HG03280 (cell line): ENCODE data around the gene ANKS1A.

ENCODE experiments used
- ATAC-seq: cut with Tn5 transposase; IDR thresholded peaks from one replicate; pipeline ENCODE4 v1.9.1; 2021; ENCODE audit warnings: mild to moderate bottlenecking, moderate library complexity; ENCODE audit not compliant: unreplicated experiment

The ANKS1A gene

DNA sequence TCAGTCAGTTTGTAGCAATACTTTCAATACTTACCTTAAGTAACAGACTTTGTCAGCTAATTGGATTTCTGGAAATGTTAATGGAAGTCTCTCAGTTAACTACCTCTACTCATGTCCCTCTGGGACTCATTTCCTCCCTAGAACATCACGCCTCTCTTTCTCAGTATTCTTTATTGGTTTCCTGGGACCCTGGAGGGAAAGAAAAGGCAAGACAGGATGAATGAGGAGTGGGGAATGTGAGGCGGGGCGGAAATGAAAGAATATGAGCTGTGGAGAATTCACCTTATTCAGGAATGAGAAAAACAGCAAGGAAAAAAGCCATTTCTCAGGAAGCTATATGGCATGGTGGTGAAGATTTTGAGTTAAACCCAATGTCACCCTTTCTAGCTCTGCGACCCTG, 62.7 kb downstream of the ANKS1A start:
- ATAC-seq: no peak

DNA sequence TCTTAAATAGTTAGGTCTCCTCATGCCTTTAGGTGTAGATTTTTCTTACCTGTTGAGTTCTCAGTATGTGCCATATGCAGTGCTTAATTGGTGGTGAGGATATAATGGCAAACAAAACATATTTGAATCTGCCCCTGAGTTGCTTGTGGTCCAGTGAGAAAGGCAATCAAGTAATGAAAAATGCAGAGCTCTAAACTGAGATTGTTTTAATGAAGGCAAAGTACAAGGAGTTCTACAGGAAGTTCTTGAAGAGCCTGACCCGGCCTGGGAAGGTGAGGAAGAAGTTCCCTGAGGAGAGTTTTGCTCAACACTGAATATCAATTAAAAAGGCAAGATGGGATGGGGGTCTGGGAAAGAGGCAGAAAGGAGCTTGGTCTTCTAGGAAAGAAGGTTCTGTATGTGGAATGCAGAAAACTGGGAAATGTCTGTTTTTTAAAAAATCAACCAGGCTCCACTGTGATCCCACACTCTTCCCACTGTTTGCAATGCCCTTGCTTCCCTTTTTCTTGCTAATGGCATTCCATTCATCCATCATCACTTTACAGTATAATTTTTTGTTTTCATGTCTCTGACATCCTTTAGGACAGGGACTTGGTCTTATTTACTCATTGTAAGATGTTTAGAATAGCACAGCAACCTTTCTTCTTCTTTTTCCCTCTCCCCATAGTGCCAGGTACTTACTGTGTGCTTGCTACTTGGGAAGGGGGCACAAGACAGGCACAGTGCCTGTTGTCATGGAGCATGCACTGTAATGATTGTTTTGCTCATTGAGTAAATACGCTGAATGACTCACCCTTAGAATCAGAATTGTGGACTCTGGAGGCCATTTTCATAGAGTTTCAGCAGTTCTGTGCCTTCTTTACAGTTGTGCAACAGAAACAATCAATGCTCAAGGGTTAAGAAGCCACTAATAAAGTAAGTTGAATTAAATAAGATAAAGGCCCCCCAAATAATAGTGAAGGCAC, 64.3 kb downstream of the ANKS1A start:
- no peak for ATAC-seq

DNA sequence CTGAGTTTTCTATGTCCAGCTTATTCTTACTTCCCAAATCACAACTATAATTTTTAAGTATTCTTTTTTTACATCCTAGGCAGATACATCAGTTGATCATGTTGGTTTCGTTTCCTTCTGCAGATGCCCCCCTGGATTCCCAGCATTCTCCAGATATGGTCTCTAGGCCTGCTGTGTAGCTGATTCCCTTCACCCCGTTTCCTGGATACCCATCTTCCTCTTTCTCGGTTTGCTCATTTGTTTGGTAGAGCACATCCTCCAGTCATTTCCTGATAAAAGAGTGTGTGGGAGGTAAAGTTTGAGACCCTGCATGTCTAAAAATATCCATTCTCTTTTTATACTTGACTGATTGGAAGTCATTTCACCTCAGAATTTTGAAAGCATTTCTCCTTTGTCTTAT, 66.4 kb downstream of the ANKS1A start:
- ATAC-seq: no peak

DNA sequence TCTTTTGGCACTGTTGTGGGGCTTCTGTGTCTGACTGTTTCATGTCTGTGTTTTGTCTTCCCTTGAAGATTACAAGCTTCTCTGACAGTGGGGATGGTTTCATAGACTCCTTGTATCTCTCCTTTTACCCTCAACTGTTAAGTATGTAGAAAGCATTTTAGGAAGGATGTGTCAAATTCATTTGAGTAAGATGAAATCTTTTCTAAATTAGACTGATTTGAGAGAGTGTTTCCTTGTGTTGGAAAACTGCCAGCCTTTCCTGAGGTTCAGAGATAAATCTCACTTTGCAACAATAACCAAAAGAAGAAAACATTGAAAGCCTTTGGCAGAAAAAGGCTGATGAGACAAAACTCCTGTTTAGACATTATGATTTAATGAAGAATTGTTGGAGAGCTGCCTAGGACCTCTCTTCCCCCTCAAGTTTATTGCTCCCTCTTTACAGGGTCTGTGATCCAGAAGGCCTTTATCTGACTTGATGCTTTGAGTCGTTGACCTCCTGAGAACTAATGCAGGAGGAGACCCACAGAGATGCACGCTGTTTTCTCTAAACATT, 68.3 kb downstream of the ANKS1A start:
- ATAC-seq: no peak

DNA sequence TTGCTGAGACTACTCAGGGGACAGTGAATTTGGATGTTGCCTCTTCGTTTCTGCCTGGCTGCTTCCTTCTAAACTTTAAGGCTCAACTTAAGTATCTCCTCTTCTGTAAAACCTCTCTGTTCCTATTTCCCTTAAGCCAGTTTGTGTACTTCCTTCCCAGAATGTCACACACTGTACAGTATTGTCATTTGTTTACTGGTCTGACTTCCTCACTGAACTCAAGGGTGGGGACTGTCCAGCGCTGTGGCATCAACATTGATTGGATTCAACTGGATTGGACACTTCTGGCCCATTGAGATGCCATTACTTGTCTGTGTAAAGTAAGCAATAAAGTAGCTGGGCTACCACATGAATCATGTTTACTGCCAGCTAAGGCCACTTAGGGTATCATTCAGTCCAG, 69.7 kb downstream of the ANKS1A start:
- no peak for ATAC-seq

DNA sequence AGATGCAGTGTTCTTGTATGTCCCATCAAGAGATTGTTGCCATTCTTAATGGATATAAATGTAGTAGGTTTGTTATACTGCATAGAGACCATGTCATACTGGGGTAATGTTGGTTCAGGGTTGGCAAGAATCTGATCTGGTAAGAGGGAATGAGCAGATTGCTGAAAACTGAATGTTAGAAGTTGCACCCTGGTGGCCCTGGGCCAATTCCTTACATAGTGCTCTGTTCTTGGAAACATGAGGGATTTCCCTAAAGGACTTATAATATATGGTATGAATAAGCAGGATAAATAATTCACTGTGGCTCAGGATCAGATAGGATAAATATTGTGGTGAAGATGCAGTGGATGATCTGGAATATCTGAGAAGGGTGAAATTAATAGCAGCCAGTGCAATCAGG, 70.2 kb downstream of the ANKS1A start:
- ATAC-seq: no peak

DNA sequence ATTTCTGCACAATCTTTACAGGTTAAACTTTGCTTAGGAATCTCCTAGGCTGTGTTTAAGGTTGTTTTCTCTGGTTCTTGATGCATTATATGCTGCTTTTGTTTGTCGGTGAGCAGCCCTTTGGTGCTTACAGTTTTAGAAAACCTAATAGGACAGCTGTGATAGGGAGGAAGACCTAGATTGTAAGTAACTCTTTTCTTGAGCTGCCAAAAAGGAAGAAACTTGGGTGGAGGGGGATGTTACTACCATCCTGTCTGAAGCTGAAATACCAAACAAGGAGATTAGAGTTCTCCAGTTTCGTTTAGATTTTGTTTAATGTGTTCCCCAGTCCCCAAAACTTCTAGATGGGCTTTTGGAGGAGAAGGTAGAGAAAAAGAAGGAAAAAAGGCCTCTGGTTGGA, 72.0 kb downstream of the ANKS1A start:
- no peak for ATAC-seq

DNA sequence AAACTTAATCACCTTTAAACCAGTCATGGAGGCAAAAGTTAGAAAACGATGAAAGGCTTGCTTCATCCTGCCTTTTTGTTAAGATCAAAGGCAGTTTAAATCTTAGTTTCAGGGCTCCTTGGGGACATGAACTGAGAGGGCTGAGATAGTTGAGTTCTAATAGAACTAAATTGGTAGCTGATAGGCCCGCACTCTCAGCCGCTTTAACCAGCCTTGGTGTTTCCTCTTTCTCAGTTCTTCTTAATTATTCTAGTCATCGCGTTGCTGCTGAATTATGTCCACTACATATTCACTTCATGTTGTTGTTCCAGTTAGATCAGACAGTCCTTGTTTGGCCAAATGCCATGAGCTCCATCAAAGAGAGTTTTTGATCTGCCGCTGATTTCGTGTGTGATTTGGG, 72.5 kb downstream of the ANKS1A start:
- ATAC-seq: no peak

DNA sequence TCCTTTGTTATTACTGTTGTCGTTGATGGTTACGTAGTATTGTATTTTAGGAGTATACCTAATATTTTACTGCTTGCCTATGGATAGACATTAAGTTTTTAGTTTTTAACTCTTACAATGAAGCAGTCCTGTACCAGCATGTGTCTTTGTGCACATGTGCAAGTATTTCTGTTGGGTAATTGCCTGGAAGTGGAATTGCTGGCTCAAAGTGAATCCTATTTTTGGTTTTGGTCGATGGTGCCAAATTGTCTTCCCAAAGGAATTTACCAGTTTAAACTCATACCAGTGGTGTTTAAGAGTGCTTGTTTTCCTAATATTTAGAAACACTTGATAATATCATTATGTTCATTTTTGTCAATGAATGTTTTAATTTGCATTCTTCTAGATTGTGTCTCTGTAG, 75.5 kb downstream of the ANKS1A start:
- ATAC-seq: no peak

DNA sequence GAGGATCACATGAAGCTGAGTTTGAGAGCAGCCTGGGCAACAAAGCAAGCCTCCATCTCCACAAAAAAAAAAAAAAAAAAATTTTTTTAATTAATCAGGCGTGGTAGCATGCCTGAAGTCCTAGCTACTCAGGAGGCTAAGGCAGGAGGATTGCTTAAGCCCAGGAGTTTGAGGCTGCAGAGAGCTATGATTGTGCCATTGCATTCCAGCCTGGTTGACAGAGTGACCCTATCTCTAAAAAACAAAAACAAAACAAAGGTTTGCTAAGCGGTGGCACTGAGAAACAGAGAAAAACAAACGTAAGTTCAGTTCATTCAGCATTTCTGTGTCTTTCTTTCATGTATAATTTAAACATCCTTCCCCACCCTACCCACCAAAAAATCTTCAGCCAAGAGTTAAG, 78.4 kb downstream of the ANKS1A start:
- ATAC-seq: no peak

DNA sequence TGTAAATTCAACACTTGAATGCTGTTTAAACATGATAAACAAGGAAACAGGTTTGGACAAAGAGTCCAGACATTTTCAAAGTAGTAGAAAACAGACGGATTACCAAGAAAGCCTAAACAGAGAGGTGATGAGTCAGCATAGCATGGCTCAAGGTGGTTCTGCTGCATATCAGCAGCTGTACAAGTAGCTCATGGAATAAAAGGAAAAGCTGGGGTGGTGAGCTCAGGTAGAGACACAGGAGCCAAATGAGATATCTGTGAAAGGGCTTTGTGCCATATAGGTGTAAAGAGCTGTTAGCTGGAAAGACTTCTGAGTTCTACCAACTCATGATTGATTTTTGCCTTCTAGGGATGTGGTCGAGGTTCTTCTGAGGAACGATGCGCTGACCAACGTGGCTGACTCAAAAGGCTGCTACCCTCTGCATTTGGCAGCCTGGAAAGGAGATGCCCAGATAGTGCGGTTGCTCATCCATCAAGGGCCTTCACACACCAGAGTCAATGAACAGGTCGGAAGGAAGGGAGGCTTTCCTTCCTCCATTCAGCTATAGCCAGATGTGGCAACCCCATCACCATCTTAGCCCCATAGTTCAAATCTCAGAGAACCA, 80.7 kb downstream of the ANKS1A start:
- no peak for ATAC-seq

DNA sequence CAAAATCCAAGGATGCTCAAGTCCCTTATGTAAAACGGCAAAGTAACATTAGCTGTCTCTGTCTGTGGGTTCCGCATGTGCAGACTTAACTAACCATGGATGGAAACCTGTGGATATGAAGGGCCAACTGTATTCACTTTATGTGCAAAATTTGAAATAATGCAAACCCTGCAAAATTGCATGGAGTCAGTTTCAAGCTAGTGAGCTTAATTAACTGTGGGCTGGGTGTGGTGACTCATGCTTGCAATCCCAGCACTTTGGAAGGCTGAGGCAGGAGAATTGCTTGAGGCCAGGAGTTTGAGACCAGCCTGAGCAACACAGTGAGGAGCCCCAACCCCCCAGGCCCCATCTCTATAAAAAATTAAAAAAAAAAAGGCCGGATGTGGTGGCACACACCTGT, 81.4 kb downstream of the ANKS1A start:
- no peak for ATAC-seq

DNA sequence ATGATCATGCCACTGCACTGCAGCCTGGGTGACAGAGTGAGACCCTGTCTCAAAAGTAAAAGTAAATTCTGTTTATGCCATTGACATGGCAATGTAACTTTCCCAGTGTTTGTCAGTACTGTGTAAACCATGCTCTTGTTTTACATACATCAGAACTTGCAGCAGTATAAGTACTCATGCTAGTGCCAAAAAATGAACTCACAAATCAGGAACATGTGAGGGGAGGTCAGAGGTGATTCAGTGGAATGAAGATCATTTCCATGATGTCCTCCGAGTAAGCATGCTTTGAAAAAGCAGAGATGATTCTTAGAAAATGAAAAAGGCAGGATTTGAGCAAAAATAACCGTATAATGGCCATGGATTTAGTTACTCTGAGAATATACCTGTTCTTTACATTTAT, 81.9 kb downstream of the ANKS1A start:
- ATAC-seq: no peak

DNA sequence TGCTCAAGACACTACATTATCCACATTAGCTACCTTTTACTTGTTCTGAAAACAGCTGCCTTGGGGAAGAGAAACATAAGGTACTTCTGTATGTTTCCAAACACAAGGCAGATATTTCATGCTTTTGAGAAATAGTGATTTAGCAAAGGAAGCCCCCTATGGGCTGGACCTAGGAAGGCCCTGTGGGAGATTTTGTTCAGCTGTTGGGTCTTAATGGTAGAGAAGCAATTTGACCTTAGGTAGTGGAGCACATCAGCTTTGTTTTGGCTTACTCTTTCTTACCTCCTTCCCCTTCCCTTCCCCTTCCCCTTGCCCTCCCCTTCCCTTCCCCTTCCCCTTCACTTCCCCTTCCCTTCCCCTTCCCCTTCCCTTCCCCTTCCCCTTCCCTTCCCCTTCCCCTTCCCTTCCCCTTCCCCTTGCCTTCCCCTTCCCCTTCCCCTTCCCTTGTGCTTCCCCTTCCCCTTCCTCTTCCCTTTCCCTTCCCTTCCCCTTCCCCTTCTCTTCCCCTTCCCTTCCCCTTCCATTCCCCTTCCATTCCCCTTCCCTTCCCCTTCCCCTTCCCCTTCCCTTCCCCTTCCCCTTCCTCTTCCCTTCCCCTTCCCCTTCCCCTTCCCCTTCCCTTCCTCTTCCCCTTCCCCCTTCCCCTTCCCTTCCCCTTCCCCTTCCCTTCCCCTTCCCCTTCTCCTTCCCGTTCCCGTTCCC, 84.6 kb downstream of the ANKS1A start:
- ATAC-seq: no peak

DNA sequence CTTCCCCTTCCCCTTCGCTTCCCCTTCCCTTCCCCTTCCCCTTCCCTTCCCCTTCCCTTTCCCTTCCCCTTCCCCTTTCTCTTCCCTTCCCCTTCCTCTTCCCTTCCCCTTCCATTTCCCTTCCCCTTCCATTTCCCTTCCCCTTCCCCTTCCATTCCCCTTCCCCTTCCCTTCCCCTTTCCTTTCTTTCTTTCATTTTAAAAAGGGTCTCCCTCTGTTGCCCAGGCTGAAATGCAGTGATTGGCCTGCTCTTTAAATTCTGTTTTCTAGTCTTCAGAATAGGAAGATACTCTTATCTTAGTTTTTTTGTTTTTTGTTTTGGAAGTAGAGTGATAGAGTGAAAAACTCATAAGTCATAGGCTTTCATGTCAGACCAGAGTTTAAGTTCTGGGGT, 85.2 kb downstream of the ANKS1A start:
- ATAC-seq: no peak

DNA sequence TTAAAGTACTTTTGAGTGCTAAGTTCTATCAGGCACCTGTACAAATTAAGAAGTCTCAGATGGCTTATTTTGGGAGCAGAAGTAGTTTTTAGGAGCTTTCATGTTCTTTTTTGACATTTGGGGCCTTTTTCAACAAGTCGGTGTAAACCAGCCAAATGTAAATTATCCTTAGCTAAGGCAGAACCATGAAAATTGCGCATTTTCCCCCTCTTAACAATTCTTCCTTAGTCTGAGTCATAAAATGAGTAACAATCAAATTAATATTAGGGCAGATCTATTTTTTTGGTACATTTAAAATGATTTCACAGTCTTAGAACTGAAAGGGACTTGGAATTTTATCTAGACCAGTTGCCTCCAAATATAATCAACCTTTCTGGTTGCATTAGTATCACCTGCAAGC, 87.2 kb downstream of the ANKS1A start:
- ATAC-seq: no peak

DNA sequence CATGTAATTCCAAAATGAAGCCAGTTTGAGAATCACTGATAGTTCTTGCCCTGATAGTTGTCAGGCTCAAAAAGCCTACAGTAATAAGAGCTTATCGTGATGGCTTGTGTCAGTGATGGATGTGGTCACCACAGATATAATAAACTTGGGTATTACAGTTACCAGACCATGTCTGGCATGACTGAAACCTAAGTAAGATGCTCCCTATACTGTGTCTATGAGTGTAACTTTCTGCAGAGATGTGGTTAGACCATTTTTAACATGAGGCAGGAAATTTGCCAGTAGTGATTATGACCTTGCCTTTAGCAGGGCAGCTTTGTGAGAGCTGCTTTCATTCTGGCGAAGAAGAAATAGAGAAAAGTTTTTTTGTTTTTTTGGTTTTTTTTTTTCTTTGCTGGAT, 90.2 kb downstream of the ANKS1A start:
- ATAC-seq: no peak

DNA sequence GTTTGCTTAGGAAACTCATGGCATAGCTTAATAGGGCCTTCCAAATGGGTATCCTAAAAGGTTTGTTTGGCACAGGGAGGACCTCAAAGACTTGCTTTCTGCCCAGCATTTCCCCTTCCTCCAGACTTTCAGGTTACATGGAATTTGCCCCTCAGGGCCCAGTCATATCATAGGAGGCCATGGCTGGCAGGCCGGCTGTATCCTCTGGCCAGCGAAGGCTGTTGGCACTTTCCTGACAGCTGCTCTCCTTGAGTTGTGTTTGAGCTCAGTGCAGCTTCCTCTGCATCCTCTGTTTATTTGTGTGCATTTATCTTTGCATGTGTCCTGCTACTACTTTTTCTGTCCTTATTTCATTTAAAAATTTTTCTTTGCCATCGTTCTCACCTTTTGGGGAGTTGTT, 90.9 kb downstream of the ANKS1A start:
- no peak for ATAC-seq

DNA sequence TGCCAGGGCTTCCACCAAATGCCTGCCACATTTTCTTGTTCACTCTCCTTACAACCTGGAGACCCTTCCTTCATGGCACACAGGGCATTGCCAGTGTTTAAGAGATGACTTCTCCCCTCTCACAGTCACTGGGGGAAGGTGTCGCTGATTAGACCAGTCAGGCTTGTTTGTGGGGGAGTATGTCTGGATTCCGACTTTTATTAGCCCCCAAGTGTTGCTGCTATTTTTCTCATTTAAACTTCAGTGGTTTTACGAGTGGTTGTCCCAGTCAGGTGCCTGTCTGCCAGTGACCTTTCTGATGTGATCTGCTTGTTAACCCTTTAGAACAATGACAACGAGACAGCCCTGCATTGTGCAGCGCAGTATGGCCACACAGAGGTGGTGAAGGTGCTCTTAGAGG, 92.3 kb downstream of the ANKS1A start:
- no peak for ATAC-seq

DNA sequence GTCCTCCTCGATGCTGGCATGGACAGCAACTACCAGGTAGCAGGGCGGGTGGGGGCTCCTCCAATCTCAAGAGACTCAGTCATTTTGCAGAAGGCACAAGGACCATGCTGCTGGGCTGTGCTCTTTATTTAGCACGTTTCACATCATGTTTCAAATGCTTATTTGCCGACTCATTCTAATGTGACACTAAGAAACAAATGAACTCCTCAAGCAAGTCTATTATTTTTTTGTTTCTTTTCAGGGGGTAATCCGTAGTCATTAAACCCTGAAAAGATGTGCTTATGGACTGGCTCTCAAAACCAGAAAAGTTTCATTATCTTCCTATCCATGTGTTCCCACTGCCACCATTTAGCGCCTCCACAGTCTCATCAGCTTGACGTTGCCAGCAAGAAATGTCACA, 92.9 kb downstream of the ANKS1A start:
- no peak for ATAC-seq

DNA sequence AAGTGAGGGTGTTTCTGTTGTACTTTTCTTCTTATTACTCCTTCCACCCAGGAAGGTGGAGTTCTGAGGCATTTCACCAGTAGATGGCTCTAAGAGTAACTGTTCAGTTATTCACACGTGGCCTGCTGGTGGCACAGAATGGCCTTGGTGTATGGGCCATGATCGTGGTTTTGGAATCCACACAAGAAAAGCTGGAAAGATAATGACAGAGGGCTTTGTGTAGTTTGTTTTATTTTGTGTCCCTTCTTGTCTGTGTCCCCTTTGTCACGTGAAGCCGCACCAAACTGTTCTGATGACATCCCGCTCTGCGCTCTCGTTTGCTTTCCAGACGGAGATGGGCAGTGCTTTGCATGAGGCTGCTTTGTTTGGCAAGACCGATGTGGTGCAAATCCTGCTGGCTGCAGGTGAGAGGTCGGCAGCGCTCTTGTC, 93.4 kb downstream of the ANKS1A start:
- ATAC-seq: no peak

DNA sequence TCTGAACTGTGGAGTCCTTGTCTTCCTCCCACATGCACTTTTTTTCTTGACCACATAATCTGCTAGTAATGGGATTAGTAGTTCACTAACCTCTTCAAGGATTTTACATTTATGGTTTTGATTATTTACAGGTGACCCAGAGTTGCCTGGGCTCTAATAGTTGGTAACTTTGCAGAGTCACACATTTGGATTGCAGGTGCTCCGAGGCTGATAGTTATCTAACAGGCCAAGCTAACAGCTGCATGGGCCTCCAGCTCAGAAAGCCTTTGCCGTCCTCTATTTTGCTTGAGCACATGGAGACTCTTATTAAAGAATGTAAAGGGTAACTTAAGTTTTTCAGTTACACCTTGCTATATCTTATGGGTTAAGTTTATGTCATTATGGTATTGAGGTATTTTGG, 95.4 kb downstream of the ANKS1A start:
- no peak for ATAC-seq
